Measurements from ENCODE around the gene RPRD1A.

DNA sequence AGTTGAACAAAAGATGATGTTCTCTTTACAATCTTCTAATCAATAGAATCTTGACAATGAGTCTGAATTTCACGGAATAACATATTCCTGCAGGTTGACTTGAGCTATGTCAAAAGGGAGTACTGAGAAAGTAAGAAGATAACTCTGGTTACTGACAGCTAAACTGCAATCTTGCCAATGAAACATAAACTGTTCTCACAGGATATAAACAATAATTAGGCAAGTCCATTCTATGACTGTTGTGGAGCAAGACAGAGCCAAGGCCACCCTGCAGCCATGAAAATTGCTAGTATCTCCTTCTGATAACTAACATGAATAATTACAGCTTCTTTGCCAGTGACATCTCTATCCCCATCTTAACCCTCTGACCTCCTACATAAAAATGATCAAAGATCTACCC is 6.3 kb upstream of the RPRD1A start:
- TF ChIP-seq, protein P1, sequence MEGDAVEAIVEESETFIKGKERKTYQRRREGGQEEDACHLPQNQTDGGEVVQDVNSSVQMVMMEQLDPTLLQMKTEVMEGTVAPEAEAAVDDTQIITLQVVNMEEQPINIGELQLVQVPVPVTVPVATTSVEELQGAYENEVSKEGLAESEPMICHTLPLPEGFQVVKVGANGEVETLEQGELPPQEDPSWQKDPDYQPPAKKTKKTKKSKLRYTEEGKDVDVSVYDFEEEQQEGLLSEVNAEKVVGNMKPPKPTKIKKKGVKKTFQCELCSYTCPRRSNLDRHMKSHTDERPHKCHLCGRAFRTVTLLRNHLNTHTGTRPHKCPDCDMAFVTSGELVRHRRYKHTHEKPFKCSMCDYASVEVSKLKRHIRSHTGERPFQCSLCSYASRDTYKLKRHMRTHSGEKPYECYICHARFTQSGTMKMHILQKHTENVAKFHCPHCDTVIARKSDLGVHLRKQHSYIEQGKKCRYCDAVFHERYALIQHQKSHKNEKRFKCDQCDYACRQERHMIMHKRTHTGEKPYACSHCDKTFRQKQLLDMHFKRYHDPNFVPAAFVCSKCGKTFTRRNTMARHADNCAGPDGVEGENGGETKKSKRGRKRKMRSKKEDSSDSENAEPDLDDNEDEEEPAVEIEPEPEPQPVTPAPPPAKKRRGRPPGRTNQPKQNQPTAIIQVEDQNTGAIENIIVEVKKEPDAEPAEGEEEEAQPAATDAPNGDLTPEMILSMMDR (IDR thresholded peaks at IDR 0.05; ENCODE audit: low read depth, low read length, missing input control), result no peak
- no peak for TF ChIP-seq YY1 (IDR thresholded peaks at IDR 0.05)
- TF ChIP-seq FOXA1 (IDR thresholded peaks at IDR 0.05), result no peak
- no peak for TF ChIP-seq GABPA (IDR thresholded peaks at IDR 0.05 in 1 of 2, conservative IDR thresholded peaks at IDR 0.05 in 1 of 2)
- TF ChIP-seq HNF4G (IDR thresholded peaks at IDR 0.05), result no peak
- TF ChIP-seq, protein P2, sequence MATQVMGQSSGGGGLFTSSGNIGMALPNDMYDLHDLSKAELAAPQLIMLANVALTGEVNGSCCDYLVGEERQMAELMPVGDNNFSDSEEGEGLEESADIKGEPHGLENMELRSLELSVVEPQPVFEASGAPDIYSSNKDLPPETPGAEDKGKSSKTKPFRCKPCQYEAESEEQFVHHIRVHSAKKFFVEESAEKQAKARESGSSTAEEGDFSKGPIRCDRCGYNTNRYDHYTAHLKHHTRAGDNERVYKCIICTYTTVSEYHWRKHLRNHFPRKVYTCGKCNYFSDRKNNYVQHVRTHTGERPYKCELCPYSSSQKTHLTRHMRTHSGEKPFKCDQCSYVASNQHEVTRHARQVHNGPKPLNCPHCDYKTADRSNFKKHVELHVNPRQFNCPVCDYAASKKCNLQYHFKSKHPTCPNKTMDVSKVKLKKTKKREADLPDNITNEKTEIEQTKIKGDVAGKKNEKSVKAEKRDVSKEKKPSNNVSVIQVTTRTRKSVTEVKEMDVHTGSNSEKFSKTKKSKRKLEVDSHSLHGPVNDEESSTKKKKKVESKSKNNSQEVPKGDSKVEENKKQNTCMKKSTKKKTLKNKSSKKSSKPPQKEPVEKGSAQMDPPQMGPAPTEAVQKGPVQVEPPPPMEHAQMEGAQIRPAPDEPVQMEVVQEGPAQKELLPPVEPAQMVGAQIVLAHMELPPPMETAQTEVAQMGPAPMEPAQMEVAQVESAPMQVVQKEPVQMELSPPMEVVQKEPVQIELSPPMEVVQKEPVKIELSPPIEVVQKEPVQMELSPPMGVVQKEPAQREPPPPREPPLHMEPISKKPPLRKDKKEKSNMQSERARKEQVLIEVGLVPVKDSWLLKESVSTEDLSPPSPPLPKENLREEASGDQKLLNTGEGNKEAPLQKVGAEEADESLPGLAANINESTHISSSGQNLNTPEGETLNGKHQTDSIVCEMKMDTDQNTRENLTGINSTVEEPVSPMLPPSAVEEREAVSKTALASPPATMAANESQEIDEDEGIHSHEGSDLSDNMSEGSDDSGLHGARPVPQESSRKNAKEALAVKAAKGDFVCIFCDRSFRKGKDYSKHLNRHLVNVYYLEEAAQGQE (IDR thresholded peaks at IDR 0.05), result no peak

Measured in liver (tissue), 3 donors.